NCI-H2029 (cell line): ENCODE results near the gene KANSL3.

Experiments
- DNase-seq: peaks from one replicate; lab custom pipeline; 2025; lab: John Stamatoyannopoulos, UW

The KANSL3 gene

GRCh38 chr2:96604104-96604503 lies 34.0 kb downstream of the KANSL3 start:
- no peak for DNase-seq

GRCh38 chr2:96602330-96602823 lies 35.7 kb downstream of the KANSL3 start:
- peak; percentile 8 for DNase-seq

- DNase-seq, result no peak
Observed at GRCh38 chr2:96601382-96602292, 36.5 kb downstream of the KANSL3 start.

DNA sequence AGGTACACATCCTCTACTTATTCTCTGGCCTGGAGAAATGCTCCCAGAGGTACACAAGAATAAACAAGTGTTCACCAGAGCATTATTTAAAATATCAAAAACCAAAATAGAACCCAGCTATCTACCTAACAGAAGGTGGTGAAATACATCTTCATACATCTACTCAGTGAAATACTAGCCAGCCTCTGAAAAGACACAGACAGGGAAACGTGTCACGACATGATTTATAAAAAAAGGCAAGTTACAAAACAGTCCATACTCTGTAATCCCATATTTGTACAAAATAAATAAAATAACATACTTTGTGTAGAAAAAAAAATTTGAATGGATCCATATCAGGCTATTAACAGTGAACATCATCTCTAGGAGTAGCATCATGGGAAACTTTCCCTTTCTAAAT lies 38.2 kb downstream of the KANSL3 start:
- DNase-seq, result no peak

GRCh38 chr2:96596596-96596995 lies 41.5 kb downstream of the KANSL3 start:
- DNase-seq, result no peak

DNA sequence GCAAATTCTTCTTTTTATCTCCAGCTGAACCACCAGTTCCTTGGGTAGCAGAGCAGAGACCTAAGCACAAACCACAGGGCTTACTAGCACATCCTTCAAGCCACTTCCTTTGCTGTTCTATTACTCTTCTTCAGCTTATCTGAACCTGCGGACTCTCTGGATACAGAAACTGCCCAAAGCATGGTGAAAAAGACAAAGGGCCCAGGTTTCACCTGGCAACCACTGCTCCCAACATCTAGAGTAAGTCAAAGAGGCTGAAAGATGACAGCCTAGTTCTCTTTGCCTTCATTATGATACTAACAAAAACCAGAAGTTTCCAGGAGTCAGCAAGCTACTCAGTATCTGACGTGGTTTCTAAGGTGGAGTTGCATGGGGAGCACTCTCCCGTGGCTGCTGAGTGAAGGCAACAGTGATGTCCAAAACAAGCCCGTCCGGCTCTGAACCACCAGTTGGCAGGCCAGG lies 43.4 kb downstream of the KANSL3 start:
- no peak for DNase-seq

- DNase-seq, result no peak
Observed at GRCh38 chr2:96594282-96594681, 43.8 kb downstream of the KANSL3 start.

DNA sequence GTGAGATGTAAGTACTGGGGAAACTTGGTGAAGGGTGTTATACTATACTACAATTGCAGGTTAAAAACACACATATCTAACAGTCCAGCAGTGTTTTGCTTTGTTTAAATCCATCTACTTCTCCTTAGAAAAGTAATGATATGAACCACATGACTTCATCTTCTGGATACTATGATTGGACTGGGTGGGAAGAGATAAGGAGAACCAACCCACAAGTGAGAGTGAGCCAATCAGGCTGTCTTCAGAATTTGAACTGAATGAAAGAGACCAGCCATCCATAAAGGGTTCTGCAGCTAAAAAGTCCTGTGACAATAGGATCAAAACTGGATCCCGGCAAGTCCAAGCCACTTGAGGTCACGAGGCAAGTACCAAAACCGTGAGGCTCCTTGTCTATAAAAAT lies 46.6 kb downstream of the KANSL3 start:
- DNase-seq, result no peak

GRCh38 chr2:96591054-96591453 lies 47.1 kb downstream of the KANSL3 start:
- no peak for DNase-seq

DNA sequence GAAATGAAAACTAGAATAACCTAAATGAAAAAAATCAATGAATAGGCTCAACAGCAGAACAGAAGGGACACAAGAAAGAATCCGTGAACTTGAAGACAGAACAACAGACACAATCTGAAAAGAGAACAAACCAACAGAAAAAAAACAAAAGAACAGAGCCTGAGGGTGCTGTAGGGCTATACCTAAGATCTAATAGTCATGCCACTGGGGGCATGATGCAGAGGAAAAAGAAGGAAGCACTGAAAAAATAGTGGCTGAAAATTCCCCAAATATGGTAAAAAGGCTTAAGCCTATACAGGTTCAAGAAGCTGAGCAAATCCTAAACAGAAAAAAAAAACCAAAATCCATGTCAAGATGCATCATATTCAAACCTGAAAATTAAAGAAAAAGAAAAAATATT lies 50.3 kb downstream of the KANSL3 start:
- no peak for DNase-seq

GRCh38 chr2:96584017-96584416 lies 54.1 kb downstream of the KANSL3 start:
- no peak for DNase-seq

DNA sequence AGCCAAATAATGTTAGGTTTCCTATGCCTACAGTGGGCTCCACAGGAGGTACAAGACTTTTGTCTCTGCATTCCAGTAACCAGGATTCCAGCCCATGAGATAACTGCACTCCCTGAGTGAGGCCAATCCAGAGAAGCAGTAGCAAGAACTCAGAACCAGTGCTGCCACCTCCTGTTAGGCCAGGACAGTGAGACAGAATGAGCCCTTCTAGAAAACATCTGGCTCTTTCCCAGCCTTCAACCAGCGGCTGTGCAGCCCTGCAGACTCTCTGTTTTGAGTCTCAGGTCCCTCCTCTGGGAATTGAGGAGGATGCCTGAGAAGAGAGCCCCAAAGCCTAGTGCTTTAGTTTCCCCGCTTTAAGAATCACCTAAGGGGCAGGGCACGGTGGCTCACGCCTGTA lies 57.3 kb downstream of the KANSL3 start:
- DNase-seq, result no peak

GRCh38 chr2:96579422-96579821 lies 58.7 kb downstream of the KANSL3 start:
- DNase-seq, result no peak

DNA sequence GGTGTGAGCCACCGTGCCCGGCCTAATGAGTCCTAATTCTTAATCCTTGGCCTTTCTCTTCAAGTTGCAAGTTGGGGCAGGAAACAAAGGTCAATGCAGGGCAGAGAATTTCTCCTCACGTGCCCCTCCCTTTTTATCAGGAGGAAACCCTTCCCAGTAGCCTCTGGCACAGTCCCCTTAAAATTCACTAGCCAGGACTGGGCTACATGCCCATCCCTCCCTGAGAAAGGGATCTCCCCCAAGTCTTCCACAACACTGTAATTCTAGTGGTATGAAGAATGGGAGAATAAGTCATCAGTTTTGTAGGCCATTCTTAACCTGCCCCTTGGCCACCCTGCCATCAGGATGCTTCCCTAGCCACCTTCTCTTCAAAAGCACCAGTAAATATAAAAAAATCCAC lies 59.4 kb downstream of the KANSL3 start:
- DNase-seq, result no peak

- DNase-seq, result no peak
Observed at GRCh38 chr2:96577501-96577900, 60.6 kb downstream of the KANSL3 start.

DNA sequence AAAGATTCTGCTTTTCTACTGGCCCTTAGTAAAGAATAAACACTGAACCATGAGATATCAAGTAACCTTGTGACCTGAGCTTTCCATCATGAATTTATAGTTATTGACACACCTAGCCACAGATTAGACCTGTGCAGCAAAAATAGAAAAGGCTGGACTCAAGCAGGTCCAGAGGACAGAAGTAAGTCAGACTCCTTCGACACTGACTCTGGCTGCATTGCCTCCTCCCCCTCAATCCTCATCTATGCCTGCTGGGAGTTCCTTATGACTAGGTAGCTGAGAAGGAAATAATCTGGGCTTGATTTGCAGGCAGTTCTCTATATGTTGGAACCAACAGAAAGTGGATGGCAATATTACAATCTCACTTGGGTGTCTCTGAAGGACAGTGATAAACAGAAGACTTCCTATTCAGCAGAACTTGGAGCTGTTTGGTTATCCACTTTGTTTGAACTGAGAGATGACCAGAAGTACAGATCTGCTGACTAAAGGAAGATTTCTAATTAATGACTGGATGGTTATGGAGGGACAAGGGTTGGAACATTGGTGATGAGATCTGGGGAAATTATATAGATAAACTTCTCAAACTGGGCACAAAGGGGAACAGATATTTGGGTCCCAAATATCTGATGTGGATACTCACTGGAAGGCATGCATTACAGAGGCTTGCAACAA lies 62.2 kb downstream of the KANSL3 start:
- no peak for DNase-seq

- no peak for DNase-seq
Observed at GRCh38 chr2:96574364-96574763, 63.7 kb downstream of the KANSL3 start.

DNA sequence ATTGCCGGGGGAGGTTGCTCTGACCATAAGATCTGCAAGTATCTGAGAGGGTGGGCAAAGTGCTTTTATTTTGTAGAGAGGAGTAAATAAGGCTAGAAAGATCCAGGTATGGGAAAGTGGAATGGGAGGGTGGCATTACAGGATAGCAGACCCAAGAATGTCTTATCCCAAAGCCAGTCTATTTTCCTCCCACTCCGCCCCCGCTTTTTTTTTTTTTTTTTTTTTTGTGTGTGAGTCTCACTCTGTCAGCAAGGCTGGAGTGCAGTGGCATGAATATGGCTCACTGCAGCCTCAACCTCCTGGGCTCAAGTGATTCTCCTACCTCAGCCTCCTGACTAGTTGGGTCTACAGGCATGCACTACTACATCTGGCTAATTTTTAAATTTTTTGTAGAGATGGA lies 70.0 kb downstream of the KANSL3 start:
- DNase-seq, result no peak

GRCh38 chr2:96565111-96565510 lies 73.0 kb downstream of the KANSL3 start:
- DNase-seq, result no peak

DNA sequence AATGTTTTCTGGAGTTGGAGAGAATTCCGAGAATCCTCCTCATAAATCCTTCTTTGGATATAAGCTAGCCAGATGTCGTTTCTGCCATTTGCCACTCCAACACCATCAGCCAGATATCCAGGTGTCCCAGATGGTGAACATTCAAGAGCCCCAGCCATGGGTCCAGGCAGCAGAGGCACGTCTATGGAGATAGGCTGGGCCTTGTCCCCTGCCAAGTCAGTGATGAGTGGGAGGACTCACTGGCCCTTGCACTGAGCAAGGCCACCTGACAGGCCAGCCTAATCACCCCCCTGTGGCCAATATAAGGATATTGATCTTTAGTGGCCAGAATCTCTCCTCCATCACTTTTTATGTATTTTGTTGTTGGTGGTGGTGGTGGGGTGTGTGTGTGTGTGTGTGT lies 73.5 kb downstream of the KANSL3 start:
- no peak for DNase-seq

- DNase-seq, result no peak
Observed at GRCh38 chr2:96564026-96564425, 74.1 kb downstream of the KANSL3 start.

DNA sequence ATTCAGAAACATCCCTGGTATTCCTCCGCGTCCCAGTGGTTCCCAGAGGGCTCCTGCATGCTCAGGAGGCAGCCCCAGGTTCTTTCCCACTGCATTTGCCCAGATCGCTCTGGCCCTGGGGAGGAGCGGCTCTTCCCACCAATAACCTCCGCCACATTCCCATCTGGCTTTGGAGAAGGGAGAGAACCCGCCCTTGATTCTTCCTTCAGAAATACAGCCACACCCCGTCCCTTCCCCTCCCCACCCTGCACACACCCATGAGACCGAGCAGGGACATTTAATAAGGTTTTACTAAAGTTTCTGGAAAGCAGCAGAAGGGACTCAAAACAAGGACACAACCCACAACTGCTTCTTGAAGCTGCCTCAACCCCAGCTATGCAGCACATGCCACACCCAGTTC lies 79.6 kb downstream of the KANSL3 start:
- DNase-seq, result no peak

DNA sequence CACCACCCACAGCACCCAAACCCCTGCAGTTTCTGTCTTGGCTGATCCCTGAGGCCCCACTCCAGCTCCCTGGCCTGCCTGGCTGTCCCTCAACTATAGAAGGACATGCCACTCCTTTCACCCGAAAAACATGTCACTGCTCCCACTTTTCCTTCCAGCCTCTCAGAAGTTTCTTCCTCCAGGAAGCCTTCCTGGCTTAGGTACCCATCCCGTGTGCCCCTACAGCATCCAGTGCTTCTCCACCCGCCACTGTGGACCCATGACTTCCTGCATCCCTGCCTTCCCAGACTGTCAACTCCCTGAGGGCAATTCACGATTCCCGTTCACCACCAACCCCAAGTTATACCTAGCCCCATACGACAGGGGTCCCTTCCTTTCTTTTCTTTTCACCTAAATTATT lies 80.1 kb downstream of the KANSL3 start:
- DNase-seq, result no peak
